A549 treated with GW870086 at 1 μM for 4 hours (cell line): Measurements from ENCODE around the gene MAP3K12. TPM values are rescaled to one million over a fixed set of nuclear protein-coding genes. Genes with fewer than 3 reads are reported as not detected.

ENCODE experiments used
- total RNA-seq: library from RNA; stranded (reverse); fragments of 200-300 nt; extraction: Qiagen RNA extraction; gene quantifications from 5 replicates; pipeline ENCODE4 v1.2.3, GENCODE V29; 2022; ENCODE audit warnings: low read depth

The MAP3K12 gene, protein sequence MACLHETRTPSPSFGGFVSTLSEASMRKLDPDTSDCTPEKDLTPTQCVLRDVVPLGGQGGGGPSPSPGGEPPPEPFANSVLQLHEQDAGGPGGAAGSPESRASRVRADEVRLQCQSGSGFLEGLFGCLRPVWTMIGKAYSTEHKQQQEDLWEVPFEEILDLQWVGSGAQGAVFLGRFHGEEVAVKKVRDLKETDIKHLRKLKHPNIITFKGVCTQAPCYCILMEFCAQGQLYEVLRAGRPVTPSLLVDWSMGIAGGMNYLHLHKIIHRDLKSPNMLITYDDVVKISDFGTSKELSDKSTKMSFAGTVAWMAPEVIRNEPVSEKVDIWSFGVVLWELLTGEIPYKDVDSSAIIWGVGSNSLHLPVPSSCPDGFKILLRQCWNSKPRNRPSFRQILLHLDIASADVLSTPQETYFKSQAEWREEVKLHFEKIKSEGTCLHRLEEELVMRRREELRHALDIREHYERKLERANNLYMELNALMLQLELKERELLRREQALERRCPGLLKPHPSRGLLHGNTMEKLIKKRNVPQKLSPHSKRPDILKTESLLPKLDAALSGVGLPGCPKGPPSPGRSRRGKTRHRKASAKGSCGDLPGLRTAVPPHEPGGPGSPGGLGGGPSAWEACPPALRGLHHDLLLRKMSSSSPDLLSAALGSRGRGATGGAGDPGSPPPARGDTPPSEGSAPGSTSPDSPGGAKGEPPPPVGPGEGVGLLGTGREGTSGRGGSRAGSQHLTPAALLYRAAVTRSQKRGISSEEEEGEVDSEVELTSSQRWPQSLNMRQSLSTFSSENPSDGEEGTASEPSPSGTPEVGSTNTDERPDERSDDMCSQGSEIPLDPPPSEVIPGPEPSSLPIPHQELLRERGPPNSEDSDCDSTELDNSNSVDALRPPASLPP
- total RNA-seq = 9.5 to 15.0 TPM (median 13.3 TPM) in 5 replicates

DNA sequence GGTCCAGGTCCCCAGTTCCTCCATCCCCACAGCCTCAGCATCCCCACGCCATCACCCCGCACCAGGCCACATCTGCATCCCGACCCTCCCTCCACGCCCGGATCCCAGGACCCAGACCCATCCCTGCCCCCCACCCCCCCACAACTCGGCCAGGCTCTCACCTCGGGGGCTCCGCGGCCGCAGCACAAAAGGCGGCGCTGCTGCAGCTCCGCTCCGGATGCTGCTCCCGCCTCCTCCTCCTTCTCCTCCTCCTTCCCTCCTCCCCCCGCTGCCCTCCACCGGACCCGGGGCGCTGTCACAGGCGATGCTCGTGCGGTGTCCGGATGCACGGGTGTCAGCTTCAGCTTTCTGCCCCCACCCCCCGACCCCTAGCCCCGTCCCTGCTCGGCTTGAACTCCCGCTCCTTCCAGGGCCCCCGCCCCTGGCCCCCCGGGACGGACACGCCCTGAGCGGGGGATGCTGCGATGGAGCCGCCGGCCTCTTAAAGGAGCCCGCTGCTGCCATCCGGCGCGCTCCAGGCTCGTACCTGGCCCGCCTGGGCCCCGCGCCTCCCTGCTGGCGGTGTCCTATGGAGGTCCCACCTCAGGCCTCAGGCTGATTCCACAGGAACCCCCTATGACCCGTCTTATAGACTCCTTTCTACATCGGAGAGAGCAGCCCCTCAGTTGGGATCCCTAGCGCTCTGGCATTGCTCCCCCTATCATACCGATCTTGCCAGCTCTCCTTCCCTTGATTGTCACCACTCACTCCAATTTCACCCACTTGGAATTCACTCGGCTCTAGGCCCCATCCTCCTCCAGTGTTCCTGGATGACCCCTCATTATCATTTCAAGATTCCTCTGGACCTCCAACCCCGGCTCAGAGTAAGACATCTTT, at the start of gene MAP3K12:
TSS of gene MAP3K12 (minus strand) at position 193 of the 876 bp plus-strand sequence. CDS start 12,067 bp downstream, outside the sequence.

DNA sequence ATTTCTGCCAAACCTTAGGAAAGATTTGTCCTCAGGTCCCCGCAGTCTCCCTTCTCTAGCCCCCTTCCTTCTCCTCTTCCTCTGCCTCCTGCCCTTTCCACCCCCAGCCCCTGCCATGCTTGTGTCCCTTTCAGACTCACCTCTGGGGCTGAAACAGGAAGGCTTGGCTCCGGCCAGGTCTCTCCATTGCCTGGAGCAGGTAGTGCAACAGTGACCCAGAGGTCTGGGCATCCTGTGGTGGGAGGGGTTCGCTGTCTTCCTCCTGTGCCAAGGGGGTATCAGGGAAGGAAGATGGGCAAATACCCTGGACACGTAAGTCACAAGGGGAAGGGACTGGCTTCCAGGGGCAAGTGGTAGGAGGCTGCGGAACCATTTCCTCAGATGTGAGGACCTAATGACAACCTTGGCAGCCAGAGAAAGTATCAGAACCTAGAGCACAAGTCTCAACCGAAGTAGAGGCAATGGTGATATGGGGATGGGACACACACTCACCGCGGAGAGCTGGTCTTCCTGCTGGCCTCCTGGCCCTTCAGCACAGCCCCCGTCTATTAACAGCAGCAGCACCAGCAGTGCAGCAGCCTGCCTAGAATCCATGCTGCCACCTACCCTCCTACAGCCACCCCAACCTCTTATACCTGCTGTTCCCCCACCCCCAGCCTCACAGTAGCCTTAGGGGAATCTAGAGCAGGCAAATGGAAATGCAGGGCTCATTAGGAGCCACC, 7.8 kb upstream of the MAP3K12 start, which contains the start of gene NPFF:
TSS of gene NPFF (minus strand) at position 604 of the 722 bp plus-strand sequence. CDS start at position 594, 10 bp downstream.

GRCh38 chr12:53500776-53501614, 1.7 kb upstream of the MAP3K12 start, which contains the start of gene TARBP2:
Gene TARBP2 (plus strand): TSS chr12:53501283. CDS start chr12:53501409, 126 bp downstream.

GRCh38 chr12:53451661-53452158, 47.5 kb downstream of the MAP3K12 start, which contains the start of gene PCBP2:
Gene PCBP2 (plus strand): TSS chr12:53452102. CDS start chr12:53454801, 2,699 bp downstream.

DNA sequence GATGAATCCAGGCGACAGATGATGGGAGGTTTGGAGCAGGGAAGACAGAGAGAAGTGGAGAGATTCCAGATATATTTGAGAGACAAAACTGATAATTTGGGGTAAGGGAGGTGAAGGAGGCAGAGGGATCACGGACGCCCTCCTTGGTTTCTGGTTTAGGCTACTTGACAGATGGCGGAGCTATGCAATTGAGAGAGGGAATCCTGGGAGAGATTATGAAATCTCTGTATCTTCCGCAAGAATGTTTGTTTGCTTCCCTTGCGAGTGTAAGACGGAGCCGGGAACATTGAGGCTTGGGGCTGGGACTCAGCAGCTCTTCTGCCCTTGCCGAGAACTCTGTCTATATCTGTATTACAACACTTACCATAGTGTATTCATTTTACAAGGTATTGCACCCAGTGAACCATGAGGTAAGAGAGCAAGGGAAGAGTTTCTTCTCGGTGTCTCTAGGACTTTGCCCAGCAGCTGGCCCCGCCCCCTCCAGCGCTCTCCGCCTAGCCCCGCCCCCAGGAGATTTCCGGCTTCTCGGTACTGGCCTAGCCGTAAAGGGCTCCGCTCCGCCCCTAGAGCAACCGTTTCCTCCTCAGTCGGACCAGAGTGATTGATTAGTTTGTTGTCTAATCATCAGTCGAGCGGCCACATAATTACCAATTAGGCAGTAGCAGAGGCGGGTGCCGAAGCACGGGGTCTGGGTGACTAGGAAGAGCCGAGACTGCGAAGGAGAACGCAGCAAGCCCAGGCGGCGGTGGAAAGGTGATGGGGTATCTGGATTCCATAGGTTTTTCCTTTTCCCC, 58.0 kb downstream of the MAP3K12 start, which contains the start of gene PRR13:
TSS of gene PRR13 (plus strand) at position 695 of the 794 bp plus-strand sequence. CDS start 981 bp downstream, outside the sequence.

Other genes starting within 250 kb of the MAP3K12 start
- gene ESPL1, start 231.2 kb downstream of the MAP3K12 start, total RNA-seq = 14.8 to 21.4 TPM (median 18.5 TPM) in 5 replicates
- 489 to 606 TPM (median 503 TPM) in 5 replicates for gene PFDN5, start 203.9 kb downstream of the MAP3K12 start, total RNA-seq
- 73.5 to 107 TPM (median 90.2 TPM) in 5 replicates for gene MYG1, start 199.8 kb downstream of the MAP3K12 start, total RNA-seq
- gene AAAS, start 177.8 kb downstream of the MAP3K12 start, total RNA-seq = 74.5 to 81.6 TPM (median 77.1 TPM) in 5 replicates
- 0.08 to 0.10 TPM (median 0.10 TPM) in 3 of 5 replicates, not detected in the others for gene SP7, start 163.1 kb downstream of the MAP3K12 start, total RNA-seq
- gene SP1, start 119.3 kb downstream of the MAP3K12 start, total RNA-seq = 17.8 to 24.0 TPM (median 21.8 TPM) in 5 replicates
- gene AMHR2, start 75.6 kb downstream of the MAP3K12 start, total RNA-seq = 0.75 to 1.9 TPM (median 1.1 TPM) in 5 replicates
- gene PRR13, start 57.7 kb downstream of the MAP3K12 start, total RNA-seq = 260 to 366 TPM (median 324 TPM) in 5 replicates
- gene PCBP2, start 47.4 kb downstream of the MAP3K12 start, total RNA-seq = 605 to 635 TPM (median 619 TPM) in 5 replicates
- 43.1 to 57.7 TPM (median 51.0 TPM) in 5 replicates for gene TARBP2, start 1.8 kb upstream of the MAP3K12 start, total RNA-seq
- gene NPFF, start 8.0 kb upstream of the MAP3K12 start, total RNA-seq = 0.85 TPM in 1 of 5 replicates, not detected in the others
- 17.7 to 20.4 TPM (median 18.5 TPM) in 5 replicates for gene ATF7, start 126.9 kb upstream of the MAP3K12 start, total RNA-seq
- 626 to 703 TPM (median 647 TPM) in 5 replicates for gene ATP5MC2, start 176.6 kb upstream of the MAP3K12 start, total RNA-seq
- 15.7 to 19.7 TPM (median 18.8 TPM) in 5 replicates for gene CALCOCO1, start 228.0 kb upstream of the MAP3K12 start, total RNA-seq